GM12801 (cell line): Measurements from ENCODE around the gene PRCD.

Experiments used
- TF ChIP-seq, protein P1 (sequence below): IDR thresholded peaks from one replicate; pipeline ENCODE4 v1.5.1; 2011; ENCODE audit warnings: control low read depth; ENCODE audit not compliant: insufficient read length; ENCODE audit errors: extremely low read depth

PRCD gene

DNA sequence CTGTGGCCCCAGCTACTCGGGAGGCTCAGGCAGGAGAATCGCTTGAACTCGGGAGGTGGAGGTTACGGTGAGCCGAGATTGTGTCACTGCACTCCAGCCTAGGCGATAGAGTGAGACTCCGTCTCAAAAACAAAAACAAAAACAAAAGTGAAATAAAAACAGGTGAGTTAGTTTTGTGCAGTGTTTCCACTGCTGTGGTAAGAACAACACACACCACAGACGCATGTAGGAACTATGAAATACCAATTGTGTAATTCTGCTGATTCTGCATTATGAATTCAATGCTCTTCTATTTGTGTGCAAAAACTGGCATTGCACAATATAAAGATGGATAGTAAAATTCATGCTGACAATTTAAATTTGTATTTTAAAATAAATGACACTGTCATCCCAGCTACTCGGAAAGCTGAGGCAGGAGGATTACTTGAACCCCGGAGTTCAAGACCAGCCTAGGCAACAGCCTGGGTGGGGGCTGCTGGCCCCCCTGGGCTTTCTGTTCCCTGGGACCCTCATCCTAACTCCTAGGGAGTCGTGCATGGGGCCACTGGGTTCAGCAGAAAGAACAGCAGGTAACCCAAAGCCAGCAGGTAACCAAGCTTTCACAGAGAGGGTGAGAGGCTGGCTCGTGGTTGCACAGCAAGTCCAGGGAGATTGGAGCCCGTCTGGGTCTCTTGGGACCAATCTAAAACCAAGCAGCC is 28.0 kb upstream of the PRCD start:
- TF ChIP-seq, protein P1, sequence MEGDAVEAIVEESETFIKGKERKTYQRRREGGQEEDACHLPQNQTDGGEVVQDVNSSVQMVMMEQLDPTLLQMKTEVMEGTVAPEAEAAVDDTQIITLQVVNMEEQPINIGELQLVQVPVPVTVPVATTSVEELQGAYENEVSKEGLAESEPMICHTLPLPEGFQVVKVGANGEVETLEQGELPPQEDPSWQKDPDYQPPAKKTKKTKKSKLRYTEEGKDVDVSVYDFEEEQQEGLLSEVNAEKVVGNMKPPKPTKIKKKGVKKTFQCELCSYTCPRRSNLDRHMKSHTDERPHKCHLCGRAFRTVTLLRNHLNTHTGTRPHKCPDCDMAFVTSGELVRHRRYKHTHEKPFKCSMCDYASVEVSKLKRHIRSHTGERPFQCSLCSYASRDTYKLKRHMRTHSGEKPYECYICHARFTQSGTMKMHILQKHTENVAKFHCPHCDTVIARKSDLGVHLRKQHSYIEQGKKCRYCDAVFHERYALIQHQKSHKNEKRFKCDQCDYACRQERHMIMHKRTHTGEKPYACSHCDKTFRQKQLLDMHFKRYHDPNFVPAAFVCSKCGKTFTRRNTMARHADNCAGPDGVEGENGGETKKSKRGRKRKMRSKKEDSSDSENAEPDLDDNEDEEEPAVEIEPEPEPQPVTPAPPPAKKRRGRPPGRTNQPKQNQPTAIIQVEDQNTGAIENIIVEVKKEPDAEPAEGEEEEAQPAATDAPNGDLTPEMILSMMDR, result no peak

DNA sequence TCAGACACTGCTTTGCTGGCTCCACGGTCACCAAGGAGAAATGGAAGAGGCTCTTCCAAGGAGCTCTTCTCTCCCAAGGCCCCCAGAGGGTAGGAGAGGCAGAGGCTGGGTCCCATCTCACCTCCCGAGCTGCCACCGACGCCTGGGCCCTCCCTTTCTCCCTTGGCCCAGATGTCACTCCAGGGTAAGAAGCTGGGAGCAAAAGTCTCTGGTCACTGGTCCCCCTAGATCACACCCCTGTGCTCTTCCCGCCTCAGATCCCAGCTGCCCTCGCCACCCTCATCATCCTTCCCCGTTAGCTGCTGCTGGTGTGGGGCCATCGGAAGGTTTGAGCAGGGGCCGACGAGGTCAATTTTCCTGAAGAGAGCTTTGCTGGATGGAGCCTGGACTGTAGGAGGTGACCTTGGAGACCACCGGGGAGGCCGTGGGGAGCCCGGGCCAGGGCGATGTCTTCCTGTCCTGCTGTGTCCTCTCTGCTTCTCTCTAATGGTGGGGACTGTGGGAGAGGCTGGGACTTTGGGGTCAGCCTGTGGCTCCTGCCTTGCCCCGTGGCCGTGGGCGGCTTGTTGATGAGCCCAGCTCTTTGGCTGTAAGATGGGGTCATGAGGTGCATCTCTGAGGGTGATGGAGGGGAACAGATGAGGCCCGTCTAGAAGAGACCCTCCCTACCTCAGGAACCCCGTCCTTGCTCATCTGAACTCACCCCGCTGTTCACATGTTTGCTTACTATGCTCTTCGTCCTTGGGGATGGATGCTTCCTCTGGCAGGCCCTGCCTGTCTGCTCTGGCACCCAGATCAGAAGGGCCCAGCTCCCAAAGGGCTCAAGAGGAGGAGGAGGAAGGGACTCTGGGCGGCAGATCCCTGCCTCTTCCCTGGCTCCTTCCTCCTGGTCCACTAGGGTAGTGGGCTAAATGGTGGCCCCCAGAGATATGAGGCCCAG is 27.2 kb upstream of the PRCD start:
- TF ChIP-seq, protein P1, result no peak

DNA sequence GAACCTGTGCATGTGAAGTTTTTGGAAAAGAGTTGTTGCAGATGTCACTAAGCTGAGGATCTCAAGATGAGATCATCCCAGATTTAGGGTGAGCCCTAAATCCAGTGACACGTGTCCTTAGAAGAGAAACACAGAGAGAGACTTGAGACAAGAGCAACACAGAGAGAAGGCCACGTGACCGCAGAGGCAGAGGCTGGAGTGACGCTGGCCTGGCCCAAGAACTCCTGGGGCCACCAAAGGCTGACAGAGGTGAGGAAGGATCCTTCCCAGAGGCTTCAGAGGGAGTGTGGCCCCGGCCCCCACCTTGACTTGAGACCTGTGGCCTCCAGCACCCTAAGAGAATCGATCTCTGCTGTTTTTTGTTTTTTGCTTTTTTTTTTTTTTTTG is 26.5 kb upstream of the PRCD start:
- TF ChIP-seq, protein P1, result no peak

DNA sequence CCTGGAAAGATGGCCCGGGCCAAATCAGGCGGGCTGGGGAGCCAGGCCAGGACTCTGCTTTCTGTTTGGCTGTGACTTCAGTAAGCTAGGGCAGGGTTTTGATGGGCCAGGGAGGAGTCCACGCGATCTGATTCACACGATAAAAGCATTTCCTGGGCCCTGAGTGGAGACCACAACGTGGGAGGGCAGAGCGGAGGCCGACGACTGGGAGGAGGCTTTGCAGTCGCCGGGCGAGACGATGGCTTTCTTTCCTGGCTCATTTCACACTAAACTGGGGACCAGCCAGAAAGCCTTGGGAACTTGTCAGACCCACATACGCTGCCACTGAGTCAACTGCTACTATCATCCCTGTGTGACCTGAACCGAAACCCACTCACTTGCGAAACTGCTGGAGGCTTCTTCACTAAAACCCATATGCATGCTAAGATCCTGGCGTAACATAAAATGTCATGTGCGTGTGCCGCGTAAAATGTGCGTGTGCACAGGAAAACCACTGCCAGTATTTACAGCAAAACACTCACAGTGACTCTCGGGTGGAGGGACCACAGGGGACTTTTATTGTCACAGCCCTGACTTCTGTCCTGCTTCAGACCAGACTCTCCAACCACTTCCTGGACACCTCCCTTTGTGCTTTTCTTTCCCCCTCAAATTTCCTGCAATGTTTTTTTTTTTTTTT is 24.4 kb upstream of the PRCD start:
- TF ChIP-seq, protein P1, result no peak

GRCh38 chr17:76517638-76518038 is 22.2 kb upstream of the PRCD start:
- TF ChIP-seq, protein P1, result no peak

DNA sequence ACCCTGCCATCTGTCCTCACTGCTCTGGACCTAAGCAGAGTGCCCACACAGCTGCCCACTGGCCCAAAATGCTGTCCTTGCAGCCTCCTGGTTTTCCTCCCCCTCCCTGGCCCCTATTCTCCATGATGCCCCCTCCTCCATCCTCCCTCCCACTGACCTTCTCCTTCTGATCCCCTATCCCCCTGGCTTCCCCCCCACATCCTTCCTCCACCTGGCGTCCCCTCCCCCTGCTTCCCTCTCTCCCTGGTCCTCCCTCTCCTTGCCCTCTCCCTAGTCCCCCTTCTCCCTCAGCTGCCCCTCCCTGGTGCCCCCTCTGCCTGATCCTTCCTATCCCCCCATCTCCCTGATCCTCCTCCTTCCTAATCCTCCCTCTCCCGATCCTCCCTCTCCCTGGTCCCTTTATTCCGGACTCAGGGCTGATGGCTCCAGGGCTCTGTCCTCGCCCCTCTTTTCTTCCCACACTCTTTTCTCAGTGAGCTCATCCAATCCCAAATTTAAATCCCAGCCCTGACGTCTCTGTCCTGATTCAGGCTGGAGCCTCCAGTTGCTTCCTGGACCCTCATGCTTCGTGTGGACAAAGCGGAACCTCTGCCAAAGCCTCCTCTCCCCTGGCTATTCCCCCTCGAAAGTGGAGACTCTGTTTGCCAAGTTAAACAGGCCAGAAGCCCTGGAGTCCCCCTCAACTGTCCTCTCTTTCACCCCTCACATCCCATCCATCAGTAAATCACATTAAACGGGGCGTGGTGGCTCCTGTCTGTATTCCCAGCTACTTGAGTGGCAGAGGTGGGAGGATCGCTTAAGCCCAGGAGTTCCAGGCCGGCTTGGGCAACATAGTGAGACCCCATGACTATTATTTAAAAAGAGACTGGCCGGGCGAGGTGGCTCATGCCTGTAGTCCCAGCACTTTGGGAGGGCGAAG is 20.5 kb upstream of the PRCD start:
- TF ChIP-seq, protein P1, result no peak

DNA sequence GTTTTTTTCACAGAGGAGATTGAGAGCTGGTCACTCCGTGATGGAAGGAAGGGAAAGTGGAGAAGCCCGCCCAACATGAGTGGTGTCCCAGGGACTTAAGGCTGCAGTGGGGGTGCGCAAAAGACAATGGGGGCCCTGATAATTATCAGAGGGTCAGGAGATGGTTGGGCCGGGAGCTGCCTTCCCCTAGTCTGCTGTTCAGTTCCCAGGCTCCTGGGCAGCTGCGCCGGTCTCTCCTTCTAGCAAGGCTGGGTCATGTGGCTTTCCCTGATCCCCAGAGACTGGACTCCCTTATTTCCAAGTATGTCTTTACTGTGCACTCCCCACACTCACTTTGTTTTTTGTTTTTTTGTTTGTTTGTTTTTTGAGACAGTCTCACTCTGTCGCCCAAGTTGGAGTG is 18.6 kb upstream of the PRCD start:
- TF ChIP-seq, protein P1, result no peak
